Measurements from ENCODE around the gene FTO.

Gene FTO

GRCh38 chr16:54185045-54185444 lies 481.1 kb downstream of the FTO start:
- H3K27ac ChIP-seq (ENCODE audit: low read depth, low read length), result no peak overlapping the region
- TF ChIP-seq EZH2phosphoT487 (conservative IDR thresholded peaks at IDR 0.05; ENCODE audit: low read length) (no peak), CTCF (IDR thresholded peaks at IDR 0.05; ENCODE audit: insufficient read depth, low read length, poor library complexity, severe bottlenecking) (no peak)

GRCh38 chr16:54191163-54191562 lies 487.2 kb downstream of the FTO start:
- Histone ChIP-seq H3K27ac (ENCODE audit: low read depth, low read length) (no peak overlapping the region), H3K9ac (ENCODE audit: low read length) (no peak overlapping the region), H3K4me3 (ENCODE audit: insufficient read depth, low read length, poor library complexity, severe bottlenecking) (no peak overlapping the region), H3K9me2 (replicated peaks; ENCODE audit: insufficient read depth, low read length) (no peaks in the 10 kb centered on the region), H3K27me3 (ENCODE audit: low read length) (no peaks in the 10 kb centered on the region), H2AFZ (ENCODE audit: low read depth, low read length, severe bottlenecking) (no peak overlapping the region), H3K9me3 (ENCODE audit: insufficient read depth, low read length) (no peaks in the 10 kb centered on the region), H3K36me3 (ENCODE audit: low read length) (no peaks in the 10 kb centered on the region), H3K4me2 (ENCODE audit: low read depth, low read length, poor library complexity, severe bottlenecking) (no peak overlapping the region), H3F3A (ENCODE audit: insufficient read depth) (no peaks in the 10 kb centered on the region), H3K79me2 (ENCODE audit: insufficient read depth, low read length) (no peaks in the 10 kb centered on the region), H4K20me1 (ENCODE audit: low read depth, low read length) (no peaks in the 10 kb centered on the region)
- TF ChIP-seq EZH2phosphoT487 (conservative IDR thresholded peaks at IDR 0.05; ENCODE audit: low read length) (no peak), CTCF (IDR thresholded peaks at IDR 0.05; ENCODE audit: insufficient read depth, low read length, poor library complexity, severe bottlenecking) (no peak)

More at GRCh38 chr16:54185045-54185444, 481.1 kb downstream of the FTO start:
- Histone ChIP-seq H3K4me2 (ENCODE audit: low read depth, low read length, poor library complexity, severe bottlenecking) (no peak overlapping the region), H3K36me3 (ENCODE audit: low read length) (no peaks in the 10 kb centered on the region), H2AFZ (ENCODE audit: low read depth, low read length, severe bottlenecking) (no peak overlapping the region), H3F3A (ENCODE audit: insufficient read depth) (no peaks in the 10 kb centered on the region), H3K9ac (ENCODE audit: low read length) (no peak overlapping the region), H3K27me3 (ENCODE audit: low read length) (no peaks in the 10 kb centered on the region), H3K79me2 (ENCODE audit: insufficient read depth, low read length) (no peaks in the 10 kb centered on the region), H3K9me2 (replicated peaks; ENCODE audit: insufficient read depth, low read length) (no peaks in the 10 kb centered on the region), H3K9me3 (ENCODE audit: insufficient read depth, low read length) (no peaks in the 10 kb centered on the region), H3K4me3 (ENCODE audit: insufficient read depth, low read length, poor library complexity, severe bottlenecking) (no peak overlapping the region), H4K20me1 (ENCODE audit: low read depth, low read length) (no peaks in the 10 kb centered on the region)

- Histone ChIP-seq H3F3A (ENCODE audit: insufficient read depth) (no peaks in the 10 kb centered on the region), H2AFZ (ENCODE audit: low read depth, low read length, severe bottlenecking) (no peak overlapping the region), H3K79me2 (ENCODE audit: insufficient read depth, low read length) (no peaks in the 10 kb centered on the region), H3K36me3 (ENCODE audit: low read length) (no peaks in the 10 kb centered on the region), H3K27me3 (ENCODE audit: low read length) (no peaks in the 10 kb centered on the region), H4K20me1 (ENCODE audit: low read depth, low read length) (no peaks in the 10 kb centered on the region), H3K27ac (ENCODE audit: low read depth, low read length) (no peak overlapping the region), H3K9ac (ENCODE audit: low read length) (no peak overlapping the region), H3K9me3 (ENCODE audit: insufficient read depth, low read length) (no peaks in the 10 kb centered on the region), H3K4me2 (ENCODE audit: low read depth, low read length, poor library complexity, severe bottlenecking) (no peak overlapping the region), H3K4me3 (ENCODE audit: insufficient read depth, low read length, poor library complexity, severe bottlenecking) (no peak overlapping the region), H3K9me2 (replicated peaks; ENCODE audit: insufficient read depth, low read length) (no peaks in the 10 kb centered on the region)
- TF ChIP-seq CTCF (IDR thresholded peaks at IDR 0.05; ENCODE audit: insufficient read depth, low read length, poor library complexity, severe bottlenecking) (no peak), EZH2phosphoT487 (conservative IDR thresholded peaks at IDR 0.05; ENCODE audit: low read length) (no peak)
These were observed 487.6 kb downstream of the FTO start for GRCh38 chr16:54191592-54191991.
